Epithelial cell of esophagus (primary cell): ENCODE measurements around the gene ARMC7.

ENCODE experiments used
- DNase-seq: peaks from one replicate; pipeline ENCODE4 v3.0.0; 2010; ENCODE audit warnings: low read depth
- H3K4me3 ChIP-seq: 2 replicates; pipeline ENCODE4 v1.5.1; 2011; ENCODE audit warnings: mild to moderate bottlenecking, low read length, control low read depth
- CTCF ChIP-seq: IDR thresholded peaks from 2 replicates; pipeline ENCODE4 v1.5.1; 2011; ENCODE audit warnings: low read depth, mild to moderate bottlenecking, low read length, control low read depth, inconsistent platforms; ENCODE audit not compliant: insufficient read depth; ENCODE audit errors: missing control alignments

ARMC7 gene

GRCh38 chr17:75109407-75110233, at the start of gene ARMC7:
Gene ARMC7 (plus strand): TSS chr17:75109969. CDS start chr17:75110289, 320 bp downstream.
- DNase-seq, result peak; percentile 83
- H3K4me3 ChIP-seq, result peak within 1 kb of the TSS; percentile 86
- TF ChIP-seq CTCF, result no peak

- H3K4me3 ChIP-seq, result no peak overlapping the region
- no peak for DNase-seq
- no peak for TF ChIP-seq CTCF
Observed at GRCh38 chr17:75060434-75061054, 49.2 kb upstream of the ARMC7 start.

- no peak for TF ChIP-seq CTCF
- no peak overlapping the region for H3K4me3 ChIP-seq
- no peak for DNase-seq
Observed at GRCh38 chr17:75061055-75061438, 48.7 kb upstream of the ARMC7 start.

GRCh38 chr17:75061618-75062017, 48.2 kb upstream of the ARMC7 start:
- H3K4me3 ChIP-seq, result no peak overlapping the region
- DNase-seq, result no peak
- no peak for TF ChIP-seq CTCF

- H3K4me3 ChIP-seq, result no peak overlapping the region
- DNase-seq, result no peak
- no peak for TF ChIP-seq CTCF
Observed at GRCh38 chr17:75063201-75063600, 46.6 kb upstream of the ARMC7 start.

- no peak overlapping the region for H3K4me3 ChIP-seq
- no peak for TF ChIP-seq CTCF
- DNase-seq, result no peak
Observed at GRCh38 chr17:75063626-75064025, 46.1 kb upstream of the ARMC7 start.

- no peak for DNase-seq
- H3K4me3 ChIP-seq, result no peak overlapping the region
- no peak for TF ChIP-seq CTCF
Observed at GRCh38 chr17:75064040-75064439, 45.7 kb upstream of the ARMC7 start.
